HG02610 (cell line): ENCODE results near the gene CXXC4.

ENCODE experiments used
- ATAC-seq: cut with Tn5 transposase; IDR thresholded peaks from one replicate; pipeline ENCODE4 v1.9.1; 2021; ENCODE audit warnings: mild to moderate bottlenecking, moderate library complexity; ENCODE audit not compliant: unreplicated experiment

The CXXC4 gene

GRCh38 chr4:104490096-104490769 lies 4.5 kb downstream of the CXXC4 start:
- peak; percentile 51 for ATAC-seq

GRCh38 chr4:104489731-104490095 lies 5.0 kb downstream of the CXXC4 start:
- ATAC-seq, result peak; percentile 38

GRCh38 chr4:104488151-104488550 lies 6.5 kb downstream of the CXXC4 start:
- no peak for ATAC-seq

GRCh38 chr4:104486716-104487504 lies 7.8 kb downstream of the CXXC4 start:
- no peak for ATAC-seq

DNA sequence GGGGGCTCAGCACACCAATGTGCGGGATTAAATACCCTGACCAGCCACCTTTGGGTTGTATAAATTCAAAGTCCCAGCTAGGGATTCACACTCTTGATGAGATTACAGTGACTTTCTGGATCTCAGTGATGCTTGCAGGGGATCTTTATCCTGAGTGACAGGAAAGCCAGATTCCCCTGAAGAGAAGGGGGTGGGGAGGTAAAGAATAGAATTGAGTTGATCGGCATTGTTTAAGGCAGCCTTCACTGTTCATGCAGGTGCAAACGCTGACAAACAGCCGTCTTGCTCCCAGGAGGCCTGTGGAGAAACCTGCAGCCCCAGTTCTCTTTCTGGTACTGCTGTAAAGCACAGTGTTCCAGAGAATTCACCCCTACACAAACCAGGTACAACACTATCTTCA lies 19.0 kb downstream of the CXXC4 start:
- ATAC-seq, result no peak

DNA sequence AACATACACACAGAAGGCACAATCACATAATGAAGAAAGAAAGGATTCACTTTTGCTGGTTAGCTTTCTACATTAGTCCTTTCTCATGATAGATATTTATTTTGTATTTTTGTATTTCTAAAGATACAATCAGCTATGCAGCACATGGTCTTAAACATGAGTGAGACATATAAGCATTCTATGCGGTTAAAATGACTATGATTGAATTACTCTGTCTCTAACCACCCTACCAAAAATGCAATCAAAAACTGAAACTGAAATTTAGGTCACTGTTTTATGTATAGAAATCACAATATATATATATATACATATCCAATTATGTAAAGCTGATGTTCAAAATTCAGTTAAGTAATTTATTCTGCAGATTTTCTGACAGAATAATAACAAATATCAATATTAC lies 21.9 kb downstream of the CXXC4 start:
- peak; percentile 61 for ATAC-seq

GRCh38 chr4:104470770-104471169 lies 23.9 kb downstream of the CXXC4 start:
- ATAC-seq, result no peak

DNA sequence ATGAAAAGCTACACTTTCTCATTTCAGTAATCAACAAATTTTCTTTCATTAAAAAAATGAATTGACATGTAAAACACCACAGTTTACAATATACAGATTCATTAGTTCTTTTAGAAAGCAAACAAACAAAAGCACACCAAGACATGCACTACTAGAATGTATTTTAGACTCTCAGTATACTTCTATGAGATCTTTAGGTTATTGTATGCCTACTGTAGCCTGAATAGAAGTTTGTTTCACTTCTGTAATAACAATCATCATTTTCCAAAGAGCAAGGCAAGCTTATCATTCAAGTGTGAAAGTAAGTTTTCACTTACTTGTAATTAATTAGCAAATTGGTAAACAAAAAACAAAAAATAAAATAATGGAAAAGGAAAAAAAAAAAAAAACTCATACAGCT lies 24.9 kb downstream of the CXXC4 start:
- no peak for ATAC-seq

DNA sequence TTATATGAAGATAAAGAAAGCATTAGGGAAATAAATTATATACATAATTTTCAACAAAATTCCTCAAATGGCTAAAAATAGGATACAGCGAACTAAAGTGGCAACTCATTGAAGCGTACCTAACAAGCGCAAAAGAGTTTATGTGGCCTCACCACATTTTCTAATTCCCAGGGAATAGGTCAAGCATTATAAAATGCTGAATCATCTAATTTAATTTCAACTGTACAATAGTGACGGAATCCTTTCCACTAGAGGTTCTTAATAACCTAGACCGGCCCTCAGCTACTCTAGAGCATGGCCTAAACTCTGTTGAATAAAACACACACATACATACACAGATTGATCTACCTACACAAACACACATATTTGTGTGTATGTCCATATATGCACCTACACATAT lies 29.1 kb downstream of the CXXC4 start:
- ATAC-seq, result no peak

GRCh38 chr4:104465201-104465600 lies 29.5 kb downstream of the CXXC4 start:
- no peak for ATAC-seq

GRCh38 chr4:104462641-104463040 lies 32.1 kb downstream of the CXXC4 start:
- ATAC-seq, result no peak

GRCh38 chr4:104457308-104457981 lies 37.2 kb downstream of the CXXC4 start:
- ATAC-seq, result no peak

DNA sequence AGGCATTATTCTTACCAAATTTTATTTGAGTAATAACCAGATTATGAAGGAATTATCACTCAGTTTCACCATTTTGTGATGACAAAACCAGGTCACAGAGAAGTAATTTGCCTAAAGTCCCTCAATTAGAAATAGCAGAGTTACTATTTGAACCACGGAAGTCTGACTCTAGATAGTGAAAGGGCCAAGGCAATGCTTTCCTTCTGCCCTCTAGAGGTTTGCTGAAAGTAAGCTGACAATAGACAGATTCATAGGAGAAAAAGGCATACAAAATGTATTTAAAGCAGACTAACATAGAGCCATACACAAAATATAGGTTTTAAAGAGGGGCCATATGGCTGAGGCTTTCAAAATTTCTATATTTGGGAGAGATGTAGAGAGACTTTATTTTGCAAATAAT lies 43.1 kb downstream of the CXXC4 start:
- ATAC-seq, result peak; percentile 83

GRCh38 chr4:104449537-104449936 lies 45.2 kb downstream of the CXXC4 start:
- ATAC-seq, result no peak

DNA sequence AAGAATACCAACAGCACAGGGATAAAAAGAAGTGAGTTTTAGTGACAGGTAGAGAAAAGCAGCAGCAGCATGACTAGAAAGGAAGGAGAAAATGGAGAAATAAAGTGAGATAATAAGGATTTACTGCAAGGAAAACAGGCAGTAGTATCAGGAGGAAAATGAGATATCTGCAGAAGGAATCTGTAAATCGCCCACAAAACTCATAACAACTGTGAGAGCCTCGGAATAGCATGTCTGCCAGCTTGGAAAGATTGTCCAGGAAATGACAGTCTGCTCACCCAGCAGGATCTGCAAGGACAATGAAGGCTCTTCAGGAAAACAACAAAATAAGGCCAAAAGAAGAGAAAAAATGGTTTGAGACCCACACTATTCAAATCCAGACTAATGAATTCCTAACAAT lies 47.4 kb downstream of the CXXC4 start:
- ATAC-seq, result no peak

GRCh38 chr4:104446431-104447278 lies 48.0 kb downstream of the CXXC4 start:
- no peak for ATAC-seq

DNA sequence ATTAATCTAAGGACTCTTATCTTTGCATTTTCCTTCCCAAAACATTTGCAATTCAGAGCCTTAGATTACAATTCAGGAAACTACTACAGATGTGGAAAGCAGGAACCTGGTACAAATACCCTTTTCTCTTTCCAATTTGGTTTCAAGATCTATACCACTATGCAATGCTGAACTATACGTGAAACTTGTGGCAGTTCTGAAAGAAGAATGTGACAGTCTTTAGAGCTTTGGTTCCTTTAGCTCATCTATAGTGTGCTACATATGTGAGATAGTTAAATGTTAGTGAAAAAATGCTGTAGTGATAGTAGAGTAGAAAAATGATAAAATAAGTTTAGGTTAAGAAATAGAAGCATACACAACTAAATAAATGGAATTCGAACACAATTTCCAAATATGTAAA lies 50.0 kb downstream of the CXXC4 start:
- no peak for ATAC-seq

DNA sequence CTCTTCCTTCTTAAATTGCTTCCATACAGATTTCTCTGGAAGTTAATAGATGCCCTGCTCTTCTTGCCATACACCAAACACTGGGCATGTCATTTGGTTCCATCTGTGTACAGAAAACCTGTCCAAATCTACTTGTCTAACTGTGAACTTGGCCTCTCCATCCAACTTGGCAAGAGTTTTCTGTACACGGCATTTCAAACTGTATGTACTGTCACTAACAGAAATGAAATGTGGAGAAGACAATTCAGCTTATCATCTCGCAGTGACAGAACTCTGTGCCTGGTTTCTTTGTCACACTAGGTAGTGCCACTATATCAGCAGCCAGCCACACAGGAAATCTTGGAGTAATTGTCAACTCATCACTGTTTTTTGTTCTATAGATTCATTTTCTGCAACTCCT lies 58.2 kb downstream of the CXXC4 start:
- ATAC-seq, result no peak

DNA sequence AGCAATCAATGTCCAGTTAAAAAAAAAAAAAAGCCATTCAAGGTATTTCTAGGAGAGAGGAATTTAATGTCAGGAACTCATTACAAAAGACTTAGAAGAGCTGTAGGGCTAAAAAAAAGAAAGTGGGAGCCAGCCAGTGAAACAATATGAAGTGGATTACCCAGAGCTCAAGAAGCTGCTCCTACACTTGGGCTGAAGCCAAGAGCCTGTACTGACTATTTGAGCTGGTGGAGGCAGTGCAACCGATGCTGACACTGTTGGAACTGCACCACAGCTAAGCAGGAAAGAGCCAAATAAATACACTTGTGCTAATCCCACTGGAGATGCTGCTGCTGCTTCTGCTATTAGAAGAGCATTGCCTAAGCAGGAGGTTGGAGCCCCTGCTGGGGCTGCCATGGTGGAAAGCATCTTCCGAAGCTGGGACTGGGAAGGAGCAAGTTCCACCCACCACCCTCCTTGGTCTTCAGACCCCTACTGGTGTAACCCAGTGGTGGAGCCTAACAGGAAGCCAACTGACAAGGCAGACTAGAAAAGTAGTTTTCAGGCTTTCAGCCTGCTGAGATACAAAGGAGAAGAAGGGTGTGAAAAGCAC lies 65.4 kb downstream of the CXXC4 start:
- ATAC-seq, result no peak

- peak; percentile 56 for ATAC-seq
These were observed 68.7 kb downstream of the CXXC4 start for GRCh38 chr4:104425948-104426347.

DNA sequence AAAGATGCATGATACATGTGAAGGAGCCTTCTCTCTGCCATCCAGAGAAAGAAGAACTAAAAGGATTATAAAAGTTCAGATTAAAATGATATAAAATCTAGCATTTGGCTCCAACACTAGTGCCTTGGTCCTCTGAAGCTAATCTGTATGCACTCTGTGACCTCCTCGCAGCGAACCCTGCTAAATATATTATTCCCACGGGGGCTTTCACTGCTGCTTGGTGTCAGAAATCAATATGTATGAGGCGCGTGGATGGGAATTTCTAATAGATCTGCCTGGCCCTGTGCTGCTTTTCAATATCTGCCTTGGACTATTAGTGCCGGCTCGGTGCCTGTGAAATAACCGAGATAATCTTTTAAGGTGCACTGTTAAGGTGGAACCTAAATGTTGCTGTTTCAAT lies 69.7 kb downstream of the CXXC4 start:
- no peak for ATAC-seq
